Dermis blood vessel endothelial cell (primary cell): Measurements from ENCODE around the gene SPTBN5. TPM values are rescaled to one million over a fixed set of nuclear protein-coding genes. Genes with fewer than 3 reads are reported as not detected.

Source experiments
- DNase-seq: peaks from one replicate; pipeline ENCODE4 v3.0.0; 2010
- total RNA-seq: library from RNA; depleted of rRNA; stranded (reverse); fragments of >200 nt; gene quantifications from 2 replicates; pipeline ENCODE4 v1.2.3, GENCODE V29; 2014

Gene SPTBN5
- total RNA-seq, 1 donor from 2014 or later: 11.1 TPM

- no peak for DNase-seq
Observed at GRCh38 chr15:41882689-41883483, 11.0 kb downstream of the SPTBN5 start.

- DNase-seq: no peak
Observed at GRCh38 chr15:41881920-41882688, 11.7 kb downstream of the SPTBN5 start.

DNA sequence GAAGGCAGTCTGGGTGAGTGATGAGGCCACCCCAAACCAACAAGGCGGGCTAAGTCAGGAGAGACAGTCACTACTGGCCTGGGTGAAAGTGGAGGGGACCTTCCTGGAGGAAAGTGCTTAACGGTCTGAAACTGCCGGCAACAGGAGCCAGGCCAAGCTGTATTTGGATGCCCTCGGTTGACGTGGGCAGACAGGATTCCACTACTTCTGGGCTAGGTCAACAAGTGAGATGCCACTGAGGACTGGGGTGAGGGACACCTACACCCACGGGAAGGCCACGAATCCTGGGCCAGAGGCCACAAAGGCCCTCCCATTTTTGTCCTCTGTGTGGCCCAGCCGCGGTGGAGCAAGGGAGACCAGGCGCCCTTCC is 12.3 kb downstream of the SPTBN5 start:
- no peak for DNase-seq

DNA sequence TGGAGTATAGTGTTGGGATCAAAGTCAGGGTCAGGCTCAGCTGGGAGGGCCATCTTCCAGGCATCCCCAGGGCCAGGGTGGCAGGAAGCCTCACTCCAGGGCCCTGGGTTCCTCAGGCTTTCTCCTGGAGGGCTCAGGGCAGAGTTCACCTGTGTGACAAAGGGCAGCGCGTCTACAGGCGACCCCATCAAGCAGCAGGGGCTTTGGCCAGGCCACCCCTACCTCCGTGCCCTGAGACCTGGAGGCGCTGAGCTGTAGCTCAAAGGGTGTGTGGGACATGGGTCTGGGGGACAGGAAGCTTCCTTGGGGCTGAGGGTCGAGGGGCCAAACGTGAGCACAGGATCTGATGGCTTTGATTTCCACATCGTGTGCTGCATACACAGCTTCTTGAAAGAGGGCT is 12.8 kb downstream of the SPTBN5 start:
- DNase-seq: no peak

GRCh38 chr15:41880156-41880877 is 13.5 kb downstream of the SPTBN5 start:
- DNase-seq: no peak

DNA sequence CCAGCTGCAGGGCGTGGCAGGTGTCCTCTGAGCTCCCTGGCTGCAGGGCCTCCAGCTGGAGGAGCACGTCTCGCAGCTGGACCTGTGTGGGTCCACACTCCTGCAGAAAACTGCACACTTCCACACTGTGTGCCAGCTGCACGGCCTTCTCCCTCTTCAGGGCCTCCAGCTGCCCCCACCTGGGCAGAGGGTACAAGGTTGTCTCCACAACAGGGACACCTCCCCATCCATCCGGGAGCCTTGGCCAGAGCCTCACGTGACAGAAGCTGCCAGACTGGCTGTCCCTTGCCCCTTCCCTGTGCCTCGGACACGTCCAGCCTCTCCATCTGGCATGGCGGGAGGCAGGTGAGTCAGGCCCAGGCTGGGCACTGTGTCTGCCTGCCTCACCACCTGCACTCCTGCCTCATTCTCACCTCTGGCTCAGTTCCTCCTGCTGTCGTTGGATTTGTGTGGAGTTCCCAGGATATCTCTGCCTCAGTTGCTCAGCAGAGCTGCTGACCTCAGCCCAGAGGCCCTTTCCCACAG is 14.5 kb downstream of the SPTBN5 start:
- DNase-seq: no peak

GRCh38 chr15:41878355-41878699 is 15.5 kb downstream of the SPTBN5 start:
- no peak for DNase-seq

DNA sequence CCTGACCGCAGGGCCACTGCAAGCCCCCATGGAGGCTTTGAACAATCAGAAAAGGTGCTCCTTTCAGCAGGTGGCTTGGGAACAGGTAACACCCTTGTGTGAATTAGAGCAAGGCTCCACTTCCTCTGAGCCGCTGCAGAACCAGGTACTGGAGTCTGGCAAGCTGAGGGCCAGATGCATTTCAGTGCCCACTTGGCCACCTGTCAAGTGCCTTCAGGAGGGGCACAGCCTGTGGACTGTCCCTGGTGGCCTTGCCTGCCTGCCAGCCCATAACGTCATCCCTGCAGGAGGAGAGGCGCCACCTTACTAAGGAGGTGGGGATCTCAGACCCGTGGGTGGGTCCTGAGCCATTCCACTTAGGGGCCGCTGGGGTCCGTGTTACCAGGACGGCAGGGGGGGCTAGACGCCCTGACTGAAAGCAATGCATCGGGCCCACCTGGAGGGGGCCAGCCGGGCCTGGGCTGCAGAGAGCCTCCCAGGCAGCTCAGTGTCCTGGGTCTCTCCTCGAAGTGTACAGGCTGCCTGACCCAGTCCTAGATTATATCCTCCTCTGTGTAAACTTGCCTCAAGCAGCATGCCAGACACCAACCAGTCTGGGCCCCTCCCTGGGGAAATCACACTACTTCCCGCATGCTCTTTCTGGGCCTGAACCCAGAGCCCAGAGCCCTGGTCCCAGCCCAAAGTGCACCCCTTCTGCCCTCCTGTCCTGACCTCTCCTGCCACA is 16.1 kb downstream of the SPTBN5 start:
- DNase-seq: no peak

DNA sequence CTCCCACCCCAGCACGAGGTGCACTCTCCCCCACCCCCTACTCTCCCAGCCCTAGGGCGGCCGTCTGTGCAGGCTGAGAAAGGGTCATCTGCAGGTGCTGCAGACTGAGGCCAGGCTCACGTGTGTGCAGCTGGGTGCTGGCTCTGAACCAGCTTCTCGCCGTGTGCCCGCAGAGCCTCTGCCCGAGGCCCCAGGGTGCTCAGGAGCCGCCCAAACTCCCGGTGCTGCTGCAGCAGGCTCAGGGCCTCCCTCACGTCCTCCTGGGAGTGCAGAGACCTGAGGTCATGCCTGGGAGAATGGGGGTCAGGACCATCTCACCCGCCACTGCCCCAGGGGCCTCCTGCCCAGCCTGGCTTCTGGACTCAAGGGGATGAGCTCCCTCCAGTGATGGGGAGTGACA is 17.2 kb downstream of the SPTBN5 start:
- DNase-seq: no peak

- no peak for DNase-seq
Observed at GRCh38 chr15:41876007-41876406, 17.8 kb downstream of the SPTBN5 start.

- no peak for DNase-seq
Observed at GRCh38 chr15:41874736-41875135, 19.1 kb downstream of the SPTBN5 start.

DNA sequence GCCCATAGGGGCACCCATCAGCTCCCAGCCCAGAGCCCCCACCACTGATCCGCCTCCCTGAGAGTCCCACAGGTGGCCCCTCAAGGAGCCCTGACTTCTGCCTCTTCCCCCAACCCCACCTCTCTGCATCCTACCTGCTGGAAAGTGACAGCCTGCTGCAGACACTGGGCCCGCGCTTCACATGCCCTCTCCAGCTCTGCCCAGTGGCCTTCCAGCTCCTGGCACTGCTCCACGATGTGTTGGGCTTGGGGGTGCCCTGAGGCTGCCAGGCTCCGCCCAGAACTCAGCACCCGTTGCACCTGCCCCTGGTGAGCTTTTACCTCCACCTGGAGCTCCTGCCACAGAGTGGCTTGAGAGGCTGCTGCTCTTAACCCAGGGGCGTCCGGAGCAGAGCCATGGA is 20.1 kb downstream of the SPTBN5 start:
- no peak for DNase-seq

DNA sequence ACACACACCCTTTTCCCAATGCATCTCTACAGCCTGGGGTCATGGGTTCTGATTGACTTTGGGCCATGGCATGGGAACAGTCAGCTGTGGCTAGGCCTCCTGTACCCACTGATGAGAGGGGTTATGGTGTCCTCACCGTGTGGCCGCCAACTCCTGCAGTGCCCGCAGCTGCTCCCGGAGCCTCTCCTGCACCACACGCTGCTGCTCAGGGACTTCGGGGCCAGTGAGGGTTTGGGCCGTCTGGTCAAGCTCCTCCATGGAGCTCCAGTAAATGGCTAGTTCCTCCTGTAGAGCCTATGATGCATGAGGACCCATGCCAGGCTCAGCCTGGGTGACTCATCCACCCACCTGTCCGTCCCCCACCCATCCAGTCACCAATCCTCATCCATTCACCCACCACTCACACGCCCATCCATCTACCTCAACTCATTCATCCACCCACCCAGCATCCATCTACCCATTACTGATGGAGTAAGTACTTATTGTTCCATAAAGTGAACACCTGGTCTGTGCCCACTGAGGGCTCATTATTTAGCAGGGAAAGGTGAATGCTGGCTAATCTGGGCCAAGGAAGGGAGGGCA is 21.6 kb downstream of the SPTBN5 start:
- DNase-seq: no peak

DNA sequence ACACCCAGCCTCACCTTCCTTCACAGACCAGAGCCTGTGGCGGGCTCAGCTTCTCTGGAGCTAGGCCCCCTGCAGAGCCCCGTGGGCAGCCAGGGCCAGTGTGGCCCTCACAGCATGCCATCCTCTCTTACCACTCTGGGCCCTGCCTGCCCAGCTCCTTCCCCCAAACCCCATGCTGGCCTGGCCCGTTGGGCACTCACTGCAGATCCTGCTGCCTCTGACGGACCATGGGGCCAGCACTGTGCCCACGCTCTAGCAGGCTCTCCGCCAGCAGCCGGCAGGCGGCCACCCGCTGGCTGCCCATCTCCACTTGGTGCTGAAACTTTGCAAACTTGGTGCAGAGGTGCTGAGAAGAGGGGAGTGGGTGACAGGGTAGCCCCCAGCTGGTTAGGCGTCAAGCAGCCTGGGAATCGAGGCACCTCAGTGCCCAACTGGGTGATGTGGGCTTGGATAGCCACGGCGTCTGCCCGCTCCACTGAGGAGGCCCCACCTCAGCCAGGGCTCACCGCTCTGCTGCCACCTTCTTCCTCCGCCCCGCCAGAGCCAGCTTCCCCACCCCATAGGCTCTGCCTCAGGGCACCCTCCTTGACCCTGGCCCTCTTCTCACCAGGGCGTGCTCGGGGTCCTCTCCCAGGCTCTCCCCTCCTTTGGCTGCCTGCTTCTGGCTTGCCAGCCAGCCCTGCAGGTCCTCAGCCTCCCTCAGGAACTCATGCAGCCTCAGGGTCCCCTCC is 22.5 kb downstream of the SPTBN5 start:
- DNase-seq: no peak

DNA sequence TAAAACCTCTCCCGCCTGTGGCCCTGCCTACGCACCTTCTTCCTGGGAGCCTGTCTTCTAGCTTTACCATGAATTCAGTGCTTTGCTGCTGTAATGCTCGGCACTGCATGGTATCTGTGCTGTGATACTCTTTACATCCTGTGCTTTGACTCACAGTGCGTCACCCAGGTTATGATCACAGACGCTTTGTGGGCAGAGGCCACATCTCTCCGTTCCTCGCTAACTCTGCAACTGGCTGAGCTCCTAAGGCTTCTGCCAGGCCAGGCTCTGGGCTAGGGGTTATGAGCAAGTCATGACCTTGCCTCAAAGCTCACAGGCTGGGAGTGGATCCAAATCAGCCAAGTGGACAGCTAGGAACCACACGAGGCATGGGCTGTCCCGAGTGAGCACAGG is 23.2 kb downstream of the SPTBN5 start:
- DNase-seq: no peak

DNA sequence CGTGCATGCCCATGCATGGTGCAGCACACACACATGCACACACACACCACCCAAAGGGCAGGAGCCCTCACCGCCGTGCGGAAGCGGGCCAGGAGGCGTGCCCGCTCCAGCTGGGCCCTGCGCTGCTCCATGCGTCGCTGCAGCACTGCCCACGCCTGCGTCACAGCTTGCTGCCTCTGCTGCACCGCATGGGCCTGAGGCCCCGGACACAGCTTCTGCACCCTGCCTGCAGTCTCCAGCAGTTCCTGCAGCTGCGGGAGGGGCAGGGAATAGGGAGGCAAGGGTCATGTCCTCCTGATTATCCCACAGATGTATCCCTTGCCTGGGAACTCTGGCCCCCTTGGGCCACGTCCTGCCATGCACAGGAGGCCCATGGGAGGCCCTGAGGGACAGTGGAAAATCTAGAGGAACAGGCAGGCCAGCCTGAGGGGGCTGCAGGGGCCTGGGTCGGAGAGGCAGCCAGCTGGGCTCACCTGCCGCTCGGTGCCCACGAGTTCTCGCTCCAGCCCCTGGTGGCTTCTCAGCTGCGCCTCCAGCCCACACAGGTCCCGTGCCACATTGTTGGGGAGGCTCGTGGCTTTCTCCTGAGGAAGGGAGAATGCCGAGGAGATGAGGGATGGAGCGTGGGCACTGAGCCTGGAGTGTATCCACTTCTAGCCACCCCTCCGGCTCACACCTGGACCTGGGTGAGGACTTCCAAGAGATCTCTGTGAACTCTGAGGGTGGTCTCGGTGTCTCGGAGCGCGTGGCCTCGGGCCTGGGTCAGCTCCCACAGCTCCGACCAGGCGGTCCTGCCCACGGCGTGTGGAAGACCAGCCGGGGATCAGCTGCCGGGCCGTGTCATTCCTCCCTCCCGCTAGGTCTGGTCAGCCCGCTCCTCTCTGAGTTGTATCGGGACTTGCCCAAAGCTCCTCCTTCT is 23.8 kb downstream of the SPTBN5 start:
- DNase-seq: no peak

DNA sequence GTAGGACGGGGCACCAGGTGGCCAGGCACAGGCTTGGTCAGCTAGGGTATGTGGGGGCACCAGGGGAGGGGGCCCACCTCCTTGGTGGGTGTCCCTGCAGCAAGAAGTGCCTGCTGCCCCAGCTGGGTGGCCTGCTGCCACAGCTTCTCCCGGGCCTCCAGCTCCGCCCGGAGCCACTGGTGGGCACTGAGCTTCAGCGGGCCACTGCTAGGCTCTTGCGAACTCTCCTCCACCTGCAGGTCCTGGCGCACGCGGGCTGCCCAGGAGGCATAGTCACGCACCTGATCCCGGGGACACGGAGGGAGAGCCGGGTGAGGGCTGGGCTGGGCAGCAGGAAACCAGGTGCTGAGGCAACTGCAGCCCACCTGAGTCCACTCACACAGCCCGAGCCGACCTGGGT is 25.5 kb downstream of the SPTBN5 start:
- no peak for DNase-seq

- no peak for DNase-seq
Observed at GRCh38 chr15:41866872-41867579, 26.8 kb downstream of the SPTBN5 start.

DNA sequence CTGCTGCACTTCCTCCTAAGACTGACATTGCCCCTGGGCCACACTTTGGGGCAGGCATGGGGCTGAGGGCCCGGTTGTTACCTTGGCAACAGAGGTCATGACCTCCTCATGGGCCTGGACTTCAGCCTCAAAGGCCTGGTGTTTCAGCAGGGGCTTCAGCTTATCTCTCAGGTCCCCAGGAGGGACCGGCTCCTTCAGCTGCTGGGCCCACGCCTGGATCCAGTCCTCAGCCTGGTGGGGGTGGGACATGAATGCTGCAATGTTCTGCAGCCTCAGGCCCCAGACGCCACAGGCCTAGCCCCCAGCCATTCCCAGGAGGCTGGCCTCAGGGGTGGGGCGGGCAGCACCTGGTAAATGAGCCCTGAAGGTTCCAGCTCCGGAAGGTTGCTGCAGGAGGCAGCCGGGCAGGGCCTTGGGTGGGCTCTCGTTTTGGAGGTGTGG is 27.6 kb downstream of the SPTBN5 start:
- no peak for DNase-seq
